RWPE2 (cell line): Measurements from ENCODE around the gene ARPC3.
A peak's percentile ranks its signal among the peaks of the same experiment; 100 is the strongest.

ENCODE experiments used
- ATAC-seq: fragments of 200-7000 bp; cut with Tn5 transposase; 3 replicates; pipeline ENCODE4 v1.9.1; 2021; ENCODE audit warnings: low read depth
- DNase-seq: peaks from one replicate; pipeline ENCODE4 v3.0.0-alpha.2; 2020; ENCODE audit warnings: low spot score
- H3K27ac ChIP-seq: fragments of 450-650 bp; 2 replicates; pipeline ENCODE4 v1.5.1; 2017; ENCODE audit warnings: mild to moderate bottlenecking; ENCODE audit not compliant: poor library complexity, severe bottlenecking
- H3K27me3 ChIP-seq: fragments of 250-450 bp; sonication (Bioruptor Pico); 2 replicates; pipeline ENCODE4 v1.5.1; 2021; ENCODE audit warnings: mild to moderate bottlenecking, moderate library complexity; ENCODE audit not compliant: insufficient read depth, poor library complexity, severe bottlenecking
- H3K36me3 ChIP-seq: fragments of 250-450 bp; sonication (Bioruptor Pico); 2 replicates; pipeline ENCODE4 v1.5.1; 2020; ENCODE audit warnings: low read depth, mild to moderate bottlenecking, moderate library complexity
- H3K4me1 ChIP-seq: fragments of 250-450 bp; sonication (Bioruptor Pico); 2 replicates; pipeline ENCODE4 v1.5.1; 2021; ENCODE audit warnings: mild to moderate bottlenecking, moderate library complexity; ENCODE audit not compliant: insufficient read depth, poor library complexity, severe bottlenecking
- H3K4me3 ChIP-seq: fragments of 250-450 bp; sonication (Bioruptor Pico); 2 replicates; pipeline ENCODE4 v1.5.1; 2021; ENCODE audit warnings: mild to moderate bottlenecking, moderate library complexity; ENCODE audit not compliant: severe bottlenecking
- H3K9me3 ChIP-seq: fragments of 250-450 bp; sonication (Bioruptor Pico); 2 replicates; pipeline ENCODE4 v1.5.1; 2021; ENCODE audit warnings: mild to moderate bottlenecking, moderate library complexity; ENCODE audit not compliant: severe bottlenecking
- CTCF ChIP-seq: fragments of 450-650 bp; IDR thresholded peaks from one replicate; pipeline ENCODE4 v1.5.1; 2017; ENCODE audit warnings: mild to moderate bottlenecking, moderate library complexity; ENCODE audit not compliant: poor library complexity, severe bottlenecking

The ARPC3 gene

GRCh38 chr12:110403976-110404682 is 46.0 kb downstream of the ARPC3 start:
- H3K4me1 ChIP-seq, result peaks cover 8% of the 10 kb centered on the region
- peak overlapping the region; percentile 80 for H3K27ac ChIP-seq
- H3K9me3 ChIP-seq, result no peaks in the 10 kb centered on the region
- no peak for DNase-seq
- peak overlapping the region; percentile 78 for H3K4me3 ChIP-seq
- no peak for TF ChIP-seq CTCF
- peak; percentile 58; the same call in 2 of the 3 replicates for ATAC-seq
- no peaks in the 10 kb centered on the region for H3K27me3 ChIP-seq
- peaks cover 18% of the 10 kb centered on the region for H3K36me3 ChIP-seq

- H3K27ac ChIP-seq, result peak within 1 kb of the TSS; percentile 80
- no peak for TF ChIP-seq CTCF
- peak; percentile 90 for DNase-seq
- ATAC-seq, result peak; percentile 88
- peak within 1 kb of the TSS; percentile 78 for H3K4me3 ChIP-seq
- peaks cover 8% of the 10 kb centered on the region for H3K4me1 ChIP-seq
- no peaks in the 10 kb centered on the region for H3K27me3 ChIP-seq
- peaks cover 18% of the 10 kb centered on the region for H3K36me3 ChIP-seq
- no peaks in the 10 kb centered on the region for H3K9me3 ChIP-seq
These were observed 46.8 kb downstream of the ARPC3 start, which contains the start of gene ANAPC7 for GRCh38 chr12:110403146-110403975. Gene ANAPC7 (minus strand): TSS chr12:110403708. CDS start chr12:110403627, 81 bp downstream.
